GM19025 (cell line): ENCODE measurements around the gene SMG6.
"Not testable (repeated sequence)": the region's sequence is repeated elsewhere in the genome, so short reads cannot be mapped to it uniquely, and the experiment has no call there.

Experiments
- ATAC-seq: cut with Tn5 transposase; IDR thresholded peaks from one replicate; pipeline ENCODE4 v1.9.1; 2021; ENCODE audit warnings: mild to moderate bottlenecking, low read depth, moderate library complexity; ENCODE audit not compliant: unreplicated experiment

SMG6 gene

GRCh38 chr17:2309338-2310154, 6.0 kb upstream of the SMG6 start:
- ATAC-seq, result no peak

- no peak for ATAC-seq
Measured at GRCh38 chr17:2304931-2305330, 1.3 kb upstream of the SMG6 start.

- no peak for ATAC-seq
Measured at GRCh38 chr17:2302778-2303203, 794 bp downstream of the SMG6 start.

- ATAC-seq, result no peak
Measured at GRCh38 chr17:2299756-2300155, 3.8 kb downstream of the SMG6 start.

- ATAC-seq, result no peak
Measured at GRCh38 chr17:2299136-2299535, 4.4 kb downstream of the SMG6 start.

- no peak for ATAC-seq
Measured at GRCh38 chr17:2297023-2297422, 6.6 kb downstream of the SMG6 start.

- ATAC-seq, result no peak
Measured at GRCh38 chr17:2295575-2295974, 8.0 kb downstream of the SMG6 start.

- no peak for ATAC-seq
Measured at GRCh38 chr17:2292100-2292499, 11.5 kb downstream of the SMG6 start.

- ATAC-seq, result no peak
Measured at GRCh38 chr17:2289878-2290478, 13.6 kb downstream of the SMG6 start.

GRCh38 chr17:2283302-2283701, 20.3 kb downstream of the SMG6 start:
- no peak for ATAC-seq

- ATAC-seq, result no peak
Measured at GRCh38 chr17:2282297-2282873, 21.2 kb downstream of the SMG6 start.

GRCh38 chr17:2279707-2280106, 23.9 kb downstream of the SMG6 start:
- ATAC-seq, result no peak

- no peak for ATAC-seq
Measured at GRCh38 chr17:2277429-2278170, 26.0 kb downstream of the SMG6 start.

- no peak for ATAC-seq
Measured at GRCh38 chr17:2275722-2276121, 27.9 kb downstream of the SMG6 start.

- ATAC-seq, result no peak
Measured at GRCh38 chr17:2274414-2274813, 29.2 kb downstream of the SMG6 start.

- no peak for ATAC-seq
Measured at GRCh38 chr17:2271985-2272702, 31.4 kb downstream of the SMG6 start.

- no peak for ATAC-seq
Measured at GRCh38 chr17:2267354-2267753, 36.2 kb downstream of the SMG6 start.

GRCh38 chr17:2266865-2267228, 36.7 kb downstream of the SMG6 start:
- ATAC-seq, result peak; percentile 12

GRCh38 chr17:2266045-2266864, 37.3 kb downstream of the SMG6 start:
- ATAC-seq, result peak; percentile 57

- ATAC-seq, result not testable (repeated sequence)
Measured at GRCh38 chr17:2265166-2265565, 38.4 kb downstream of the SMG6 start.
